HG02678 (cell line): ENCODE measurements around the gene OR4C16.

Experiments used
- ATAC-seq: cut with Tn5 transposase; IDR thresholded peaks from one replicate; pipeline ENCODE4 v1.9.1; 2021; ENCODE audit warnings: mild to moderate bottlenecking, moderate library complexity; ENCODE audit not compliant: unreplicated experiment

The OR4C16 gene

GRCh38 chr11:55571828-55572227 lies at the start of gene OR4C16:
OR4C16 (plus strand) TSS chr11:55572128; CDS start chr11:55572128, 0 bp downstream.
- ATAC-seq: no peak

- ATAC-seq: no peak
Measured at GRCh38 chr11:55554169-55554568, 17.8 kb upstream of the OR4C16 start, which contains the start of gene OR4C15. OR4C15 (plus strand) TSS chr11:55554469; CDS start chr11:55554469, 0 bp downstream.

- ATAC-seq: no peak
Measured at GRCh38 chr11:55572548-55572947, 620 bp downstream of the OR4C16 start.

- ATAC-seq: no peak
Measured at GRCh38 chr11:55607545-55607944, 35.6 kb downstream of the OR4C16 start, which contains the start of gene OR4C11. OR4C11 (minus strand) TSS chr11:55607645; CDS start chr11:55604373, 3,272 bp downstream.
